DND-41 (cell line): ENCODE data around the gene MVK.
"Not testable (repeated sequence)": the region's sequence is repeated elsewhere in the genome, so short reads cannot be mapped to it uniquely, and the experiment has no call there.

Source experiments
- ATAC-seq: fragments of 200-7000 bp; cut with Tn5 transposase; 3 replicates; pipeline ENCODE4 v1.9.1; 2021; ENCODE audit warnings: low read depth; ENCODE audit not compliant: insufficient read depth
- DNase-seq: peaks from one replicate; pipeline ENCODE4 v3.0.0-alpha.2; 2020
- H2AFZ ChIP-seq: 2 replicates; pipeline ENCODE4 v1.6.0; 2012; ENCODE audit warnings: low read depth, low read length
- H3K27ac ChIP-seq: 2 replicates; pipeline ENCODE4 v1.5.1; 2012; ENCODE audit warnings: low read length, inconsistent platforms
- H3K27me3 ChIP-seq: fragments of 200-600 bp; sonication (generic); 2 replicates; pipeline ENCODE4 v1.6.0; 2012; ENCODE audit warnings: low read length, mild to moderate bottlenecking, inconsistent platforms; ENCODE audit not compliant: insufficient read depth, poor library complexity
- H3K36me3 ChIP-seq: 2 replicates; pipeline ENCODE4 v1.5.1; 2012; ENCODE audit warnings: low read length, inconsistent platforms; ENCODE audit not compliant: insufficient read depth
- H3K4me1 ChIP-seq: 2 replicates; pipeline ENCODE4 v1.5.1; 2012; ENCODE audit warnings: mild to moderate bottlenecking, low read length; ENCODE audit not compliant: insufficient read depth
- H3K4me2 ChIP-seq: 2 replicates; pipeline ENCODE4 v1.6.0; 2012; ENCODE audit warnings: mild to moderate bottlenecking, moderate library complexity, low read length, inconsistent platforms; ENCODE audit not compliant: insufficient read depth
- H3K4me3 ChIP-seq, 2 experiments: fragments of 200-600 bp in 1 of 2; shearing (Covaris generic) in 1 of 2; 2 replicates each; pipeline ENCODE4 v1.5.1; 2012 to 2016; ENCODE audit warnings: inconsistent platforms in 2 of 2, low read length in 2 of 2, mild to moderate bottlenecking in 2 of 2, low read depth in 1 of 2, moderate library complexity in 1 of 2
- H3K79me2 ChIP-seq: 2 replicates; pipeline ENCODE4 v1.6.0; 2012; ENCODE audit warnings: low read length, inconsistent platforms; ENCODE audit not compliant: insufficient read depth
- H3K9ac ChIP-seq: 2 replicates; pipeline ENCODE4 v1.6.0; 2012; ENCODE audit warnings: low read depth, mild to moderate bottlenecking, inconsistent platforms, low read length, moderate library complexity
- H3K9me3 ChIP-seq: 2 replicates; pipeline ENCODE4 v1.5.1; 2012; ENCODE audit warnings: low read length, moderate library complexity, mild to moderate bottlenecking, inconsistent platforms; ENCODE audit not compliant: insufficient read depth, severe bottlenecking
- H4K20me1 ChIP-seq: 2 replicates; pipeline ENCODE4 v1.6.0; 2012; ENCODE audit warnings: low read length; ENCODE audit not compliant: insufficient read depth
- EZH2 ChIP-seq: IDR thresholded peaks from 3 replicates; pipeline ENCODE4 v1.6.1; 2012; ENCODE audit warnings: borderline replicate concordance, low read depth, mild to moderate bottlenecking, moderate library complexity, low read length, inconsistent platforms; ENCODE audit not compliant: severe bottlenecking
- TF ChIP-seq, protein P1 (sequence below): IDR thresholded peaks from 2 replicates; pipeline ENCODE4 v1.5.1; 2012; ENCODE audit warnings: borderline replicate concordance, low read length, moderate library complexity, mild to moderate bottlenecking; ENCODE audit not compliant: poor library complexity, severe bottlenecking; ENCODE audit errors: extremely low read depth

Gene MVK

DNA sequence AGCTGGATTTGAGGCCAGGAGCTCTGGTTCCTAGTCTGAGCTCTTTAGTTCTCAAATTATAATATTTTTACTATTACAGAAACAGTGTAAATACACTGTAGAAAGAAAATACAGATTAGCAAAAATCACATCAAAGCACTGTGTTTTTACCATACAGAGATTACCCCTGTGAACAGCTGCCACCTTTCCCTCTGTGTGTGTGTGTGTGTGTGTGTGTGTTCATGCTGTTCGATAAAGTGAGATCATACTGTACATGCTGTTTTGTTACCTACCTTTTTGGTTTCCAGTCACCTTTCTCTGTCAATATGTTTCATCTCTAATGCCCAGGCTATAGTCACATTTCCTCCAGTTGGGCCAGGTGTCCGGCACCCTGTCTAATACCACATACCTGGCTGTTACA lies 26.9 kb downstream of the MVK start:
- H3K27ac ChIP-seq = no peak overlapping the region
- H3K27me3 ChIP-seq = no peaks in the 10 kb centered on the region
- H3K4me3 ChIP-seq = no peak overlapping the region
- ATAC-seq (no peak), DNase-seq (no peak)
- 0 out of 2 replicates have a peak, but pooled peaks cover 2% of the 10 kb centered on the region for H3K4me1 ChIP-seq
- no peaks in the 10 kb centered on the region for H3K9me3 ChIP-seq
- TF ChIP-seq, protein P1, sequence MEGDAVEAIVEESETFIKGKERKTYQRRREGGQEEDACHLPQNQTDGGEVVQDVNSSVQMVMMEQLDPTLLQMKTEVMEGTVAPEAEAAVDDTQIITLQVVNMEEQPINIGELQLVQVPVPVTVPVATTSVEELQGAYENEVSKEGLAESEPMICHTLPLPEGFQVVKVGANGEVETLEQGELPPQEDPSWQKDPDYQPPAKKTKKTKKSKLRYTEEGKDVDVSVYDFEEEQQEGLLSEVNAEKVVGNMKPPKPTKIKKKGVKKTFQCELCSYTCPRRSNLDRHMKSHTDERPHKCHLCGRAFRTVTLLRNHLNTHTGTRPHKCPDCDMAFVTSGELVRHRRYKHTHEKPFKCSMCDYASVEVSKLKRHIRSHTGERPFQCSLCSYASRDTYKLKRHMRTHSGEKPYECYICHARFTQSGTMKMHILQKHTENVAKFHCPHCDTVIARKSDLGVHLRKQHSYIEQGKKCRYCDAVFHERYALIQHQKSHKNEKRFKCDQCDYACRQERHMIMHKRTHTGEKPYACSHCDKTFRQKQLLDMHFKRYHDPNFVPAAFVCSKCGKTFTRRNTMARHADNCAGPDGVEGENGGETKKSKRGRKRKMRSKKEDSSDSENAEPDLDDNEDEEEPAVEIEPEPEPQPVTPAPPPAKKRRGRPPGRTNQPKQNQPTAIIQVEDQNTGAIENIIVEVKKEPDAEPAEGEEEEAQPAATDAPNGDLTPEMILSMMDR = no peak
- no peak for TF ChIP-seq EZH2
- no peak overlapping the region for H2AFZ ChIP-seq
- no peaks in the 10 kb centered on the region for H3K79me2 ChIP-seq
- peaks cover 17% of the 10 kb centered on the region for H4K20me1 ChIP-seq
- no peak overlapping the region for H3K9ac ChIP-seq
- H3K36me3 ChIP-seq = 0 out of 2 replicates have a peak, but pooled peaks cover 5% of the 10 kb centered on the region
- H3K4me2 ChIP-seq = no peak overlapping the region

- TF ChIP-seq, protein P1 = no peak
- no peak for TF ChIP-seq EZH2
- Histone ChIP-seq H3K4me2 (no peak overlapping the region), H3K36me3 (no peaks in the 10 kb centered on the region), H3K9ac (no peak overlapping the region), H4K20me1 (peaks cover 13% of the 10 kb centered on the region), H3K9me3 (no peaks in the 10 kb centered on the region), H3K4me3 (no peak overlapping the region), H3K27ac (no peak overlapping the region), H3K79me2 (no peaks in the 10 kb centered on the region), H3K27me3 (no peaks in the 10 kb centered on the region), H2AFZ (no peak overlapping the region), H3K4me1 (0 out of 2 replicates have a peak, but pooled peaks cover 2% of the 10 kb centered on the region)
- ATAC-seq (no peak), DNase-seq (no peak)
These were observed 27.4 kb downstream of the MVK start for GRCh38 chr12:109600995-109601394.

DNA sequence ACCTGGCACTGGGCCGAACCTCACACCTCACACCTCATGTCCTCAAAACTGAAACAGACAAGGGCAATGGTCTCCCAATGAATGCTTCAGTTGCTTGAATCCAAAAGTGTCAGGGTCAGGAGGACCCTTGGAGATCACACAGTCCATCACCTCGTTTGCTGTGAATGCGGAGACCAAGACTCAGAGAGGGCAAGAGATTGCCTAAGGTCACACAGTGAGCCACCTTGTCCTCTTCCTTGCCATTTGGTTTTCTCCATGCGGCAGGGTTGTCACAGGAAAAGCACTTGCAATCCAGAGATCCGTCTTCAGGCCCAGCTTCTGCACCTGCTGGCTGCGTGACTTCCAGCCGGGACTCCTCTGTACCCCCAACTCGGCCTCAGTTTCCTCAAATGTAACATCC lies 28.0 kb downstream of the MVK start:
- Histone ChIP-seq H2AFZ (no peak overlapping the region), H3K27me3 (no peaks in the 10 kb centered on the region), H3K9ac (no peak overlapping the region), H3K79me2 (no peaks in the 10 kb centered on the region), H3K4me3 (no peak overlapping the region), H3K4me1 (0 out of 2 replicates have a peak, but pooled peaks cover 2% of the 10 kb centered on the region), H4K20me1 (peaks cover 10% of the 10 kb centered on the region), H3K36me3 (no peaks in the 10 kb centered on the region), H3K27ac (no peak overlapping the region), H3K9me3 (no peaks in the 10 kb centered on the region), H3K4me2 (no peak overlapping the region)
- ATAC-seq (no peak), DNase-seq (no peak)
- TF ChIP-seq, protein P1 = no peak
- TF ChIP-seq EZH2 = no peak

DNA sequence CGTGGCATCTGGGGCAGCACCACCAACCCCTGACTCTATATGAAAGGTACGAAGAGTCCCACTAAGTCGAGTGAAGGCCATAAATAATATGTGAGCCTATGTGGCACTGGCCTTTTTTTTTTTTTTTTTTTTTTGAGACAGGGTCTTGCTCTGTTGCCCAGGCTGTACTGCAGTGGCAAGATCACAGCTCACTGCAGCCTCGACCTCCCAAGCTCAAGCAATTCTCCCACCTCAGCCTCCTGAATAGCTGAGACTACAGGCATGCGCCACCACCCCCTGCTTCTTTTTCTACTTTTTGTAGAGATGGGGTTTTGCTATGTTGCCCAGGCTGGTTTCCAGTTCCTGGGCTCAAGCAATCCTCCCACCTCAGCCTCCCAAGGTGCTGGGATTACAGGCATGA lies 28.5 kb downstream of the MVK start:
- not testable (repeated sequence) for H3K27me3 ChIP-seq, H4K20me1 ChIP-seq, H3K9ac ChIP-seq, H3K27ac ChIP-seq, H3K4me1 ChIP-seq, H3K79me2 ChIP-seq, H3K4me3 ChIP-seq, H2AFZ ChIP-seq, H3K4me2 ChIP-seq, H3K36me3 ChIP-seq, ATAC-seq, DNase-seq, H3K9me3 ChIP-seq
